HG03378 (cell line): ENCODE results near the gene RYR2.

Experiments used
- ATAC-seq: cut with Tn5 transposase; IDR thresholded peaks from one replicate; pipeline ENCODE4 v1.9.1; 2021; ENCODE audit warnings: mild to moderate bottlenecking, moderate library complexity; ENCODE audit not compliant: unreplicated experiment

Gene RYR2

GRCh38 chr1:237873487-237874211 is 831.7 kb downstream of the RYR2 start:
- no peak for ATAC-seq

- no peak for ATAC-seq
These were observed 833.3 kb downstream of the RYR2 start for GRCh38 chr1:237875291-237875690.

- ATAC-seq = no peak
These were observed 835.6 kb downstream of the RYR2 start for GRCh38 chr1:237877631-237878030.

GRCh38 chr1:237878406-237878805 is 836.4 kb downstream of the RYR2 start:
- no peak for ATAC-seq

- ATAC-seq = no peak
These were observed 837.2 kb downstream of the RYR2 start for GRCh38 chr1:237879195-237879594.
